Astrocyte of the spinal cord (primary cell): ENCODE measurements around the gene CPT1A.
"Not testable (repeated sequence)": the region's sequence is repeated elsewhere in the genome, so short reads cannot be mapped to it uniquely, and the experiment has no call there.

Experiments used
- DNase-seq: peaks from one replicate; pipeline ENCODE4 v3.0.0; 2011; ENCODE audit warnings: low read depth, low spot score
- H3K4me3 ChIP-seq: 2 replicates; pipeline ENCODE4 v1.5.1; 2011; ENCODE audit warnings: low read depth, mild to moderate bottlenecking, low read length, moderate library complexity
- CTCF ChIP-seq: IDR thresholded peaks from 2 replicates; pipeline ENCODE4 v1.5.1; 2012; ENCODE audit warnings: low read depth, mild to moderate bottlenecking, low read length, inconsistent platforms
- in situ Hi-C: cut with HindIII; loops from 2 replicates; pipeline ENCODE4 v1.10.0; 2017; ENCODE audit warnings: low sequenced_read_pairs

The CPT1A gene

GRCh38 chr11:68841718-68842426, at the start of gene CPT1A:
Gene CPT1A, minus strand, starts transcription at chr11:68841916. Its CDS starts 26,442 bp downstream, at chr11:68815474.
- peak within 1 kb of the TSS; percentile 73 for H3K4me3 ChIP-seq
- TF ChIP-seq CTCF = no peak
- in situ Hi-C loops = no loop called here
- peak; percentile 61 for DNase-seq

DNA sequence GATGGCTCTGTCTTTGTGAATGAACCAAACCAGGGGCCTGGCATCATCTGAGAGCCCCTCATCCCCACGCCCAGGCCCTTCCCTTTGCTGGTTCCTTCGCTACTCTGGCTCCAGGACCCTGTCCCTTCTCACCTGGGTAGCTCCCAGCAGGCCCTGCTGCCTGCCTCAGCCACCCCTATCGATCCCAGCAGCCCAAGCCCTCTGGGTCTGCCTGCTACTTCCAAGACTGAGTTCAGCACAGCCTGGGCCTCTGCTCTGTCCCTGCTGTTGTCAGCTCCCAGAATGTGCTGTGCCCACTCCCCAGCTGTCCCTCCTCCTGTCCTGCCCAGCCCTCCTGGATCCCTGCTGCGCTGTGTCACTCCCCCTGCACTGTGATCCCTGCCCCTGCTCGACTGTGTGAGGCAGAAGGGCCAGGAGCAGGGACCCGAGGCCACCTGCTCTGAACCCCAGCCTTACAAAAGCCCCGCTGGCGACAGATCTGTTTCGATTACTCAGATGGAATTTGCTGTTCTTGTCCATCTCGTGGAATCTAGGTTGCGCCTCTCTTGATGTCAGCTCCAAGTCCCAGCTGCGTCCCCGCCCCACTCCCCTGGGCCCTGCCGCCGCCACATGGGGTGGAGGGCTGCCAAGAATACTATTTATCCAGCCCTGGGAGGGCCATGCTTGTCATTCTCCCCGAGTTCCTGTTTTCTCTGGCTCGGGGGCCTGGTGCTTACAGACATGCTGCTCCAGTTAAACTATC, 48.9 kb upstream of the CPT1A start:
- DNase-seq = peak; percentile 97
- H3K4me3 ChIP-seq = no peak overlapping the region
- in situ Hi-C loops = no loop called here
- TF ChIP-seq CTCF = no peak

DNA sequence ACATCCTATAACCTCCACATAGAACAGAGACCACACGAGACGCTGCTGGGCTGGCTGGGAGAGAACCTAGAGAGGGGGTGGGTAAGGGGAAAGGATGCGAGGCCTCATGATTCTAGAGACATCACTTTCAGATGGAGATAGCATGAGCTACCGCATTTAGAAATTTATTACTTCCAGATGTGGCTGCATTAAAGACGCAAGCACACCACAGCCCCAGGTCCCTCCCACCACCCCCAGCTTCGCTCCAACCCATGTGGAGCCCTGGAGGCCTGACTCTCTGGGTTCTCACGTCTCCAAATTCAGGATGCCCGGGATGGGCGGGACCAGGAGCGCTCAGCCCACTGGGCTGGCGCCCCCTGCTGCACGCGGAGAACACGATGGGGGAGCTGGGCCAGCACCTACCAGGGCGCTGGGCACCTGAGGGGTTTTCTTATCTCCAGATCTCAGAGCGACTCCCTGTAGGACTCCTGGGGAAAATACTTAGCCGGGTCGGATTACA, 48.3 kb upstream of the CPT1A start:
- peak; percentile 74 for TF ChIP-seq CTCF
- H3K4me3 ChIP-seq = no peak overlapping the region
- DNase-seq = peak; percentile 94
- in situ Hi-C loops = no loop called here

DNA sequence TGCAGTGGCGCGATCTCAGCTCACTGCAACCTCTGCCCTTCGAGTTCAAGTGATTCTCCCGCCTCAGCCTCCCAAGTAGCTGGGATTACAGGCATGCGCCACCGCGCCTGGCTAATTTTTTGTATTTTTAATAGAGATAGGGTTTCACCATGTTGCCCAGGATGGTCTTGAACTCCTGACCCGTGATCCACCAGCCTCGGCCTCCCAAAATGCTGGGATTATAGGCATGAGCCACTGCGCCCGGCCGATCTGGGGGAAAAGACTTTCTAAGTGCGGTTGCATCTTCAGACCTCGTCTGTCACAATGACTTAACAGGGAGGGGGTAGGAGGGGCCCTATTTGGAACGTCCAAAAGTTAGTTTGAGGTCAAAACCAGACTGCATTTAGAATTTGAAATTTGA, 43.1 kb upstream of the CPT1A start:
- H3K4me3 ChIP-seq, DNase-seq, in situ Hi-C loops: not testable (repeated sequence)

- TF ChIP-seq CTCF = no peak
- in situ Hi-C loops = no loop called here
- no peak overlapping the region for H3K4me3 ChIP-seq
- no peak for DNase-seq
Observed at GRCh38 chr11:68882391-68882790, 40.7 kb upstream of the CPT1A start.

DNA sequence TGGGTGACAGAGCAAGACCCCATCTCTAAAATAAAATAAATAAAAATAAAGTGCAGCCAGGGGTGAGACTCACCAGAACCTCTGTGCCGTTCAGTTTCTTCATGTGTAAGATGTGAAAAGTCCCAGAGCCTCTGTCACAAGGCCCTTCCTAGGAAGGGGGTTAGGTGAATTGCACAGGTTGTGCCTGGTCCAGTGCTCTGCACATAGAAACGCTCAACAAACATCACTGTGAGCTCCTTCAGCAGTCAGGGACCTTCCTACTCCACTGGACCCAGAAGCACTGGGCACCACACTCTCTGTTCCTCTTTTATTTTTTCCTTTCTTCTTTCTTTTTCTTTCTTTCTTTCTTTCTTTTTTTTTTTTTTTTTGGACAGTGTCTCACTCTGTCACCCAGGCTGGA, 39.6 kb upstream of the CPT1A start:
- in situ Hi-C loops = no loop called here
- H3K4me3 ChIP-seq = no peak overlapping the region
- no peak for TF ChIP-seq CTCF
- DNase-seq = no peak

- no peak for TF ChIP-seq CTCF
- no peak overlapping the region for H3K4me3 ChIP-seq
- in situ Hi-C loops = no loop called here
- no peak for DNase-seq
Observed at GRCh38 chr11:68880851-68881250, 39.1 kb upstream of the CPT1A start.
